Liver (tissue), 9 donors: ENCODE data around the gene SDF2. TPM values are rescaled to one million over a fixed set of nuclear protein-coding genes. Genes with fewer than 3 reads are reported as not detected.

Experiments used
- DNase-seq: peaks from one replicate; pipeline ENCODE4 v3.0.0-alpha.2; 2017; ENCODE audit warnings: low spot score
- H3K27ac ChIP-seq, 2 donors: one replicate each; pipeline ENCODE4 v1.7.0; 2013; ENCODE audit warnings: inconsistent platforms in 2 of 2, low read length in 2 of 2, control low read depth in 1 of 2, low read depth in 1 of 2, mild to moderate bottlenecking in 1 of 2
- H3K27me3 ChIP-seq, 4 donors: one replicate each; pipeline versions ENCODE4 v1.6.1 to v1.7.0; 2013; ENCODE audit warnings: low read length in 3 of 4, inconsistent platforms in 1 of 4, mild to moderate bottlenecking in 1 of 4, moderate library complexity in 1 of 4; ENCODE audit not compliant: control insufficient read depth in 4 of 4, insufficient read depth in 4 of 4
- H3K36me3 ChIP-seq, 4 donors: one replicate each; pipeline versions ENCODE4 v1.6.1 to v1.7.0; 2013; ENCODE audit warnings: low read length in 3 of 4, mild to moderate bottlenecking in 3 of 4, low read depth in 1 of 4, moderate library complexity in 1 of 4; ENCODE audit not compliant: control insufficient read depth in 4 of 4, insufficient read depth in 3 of 4
- H3K4me1 ChIP-seq, 4 donors: one replicate each; pipeline versions ENCODE4 v1.6.1 to v1.7.0; 2013; ENCODE audit warnings: low read length in 3 of 4, mild to moderate bottlenecking in 3 of 4, moderate library complexity in 1 of 4; ENCODE audit not compliant: control insufficient read depth in 4 of 4, insufficient read depth in 4 of 4
- H3K4me3 ChIP-seq, 3 donors: one replicate each; pipeline versions ENCODE4 v1.6.1 to v1.7.0; 2013; ENCODE audit warnings: low read length in 3 of 3, control low read depth in 1 of 3, low read depth in 1 of 3, mild to moderate bottlenecking in 1 of 3
- H3K9ac ChIP-seq, 2 donors: one replicate each; pipeline ENCODE4 v1.7.0; 2013; ENCODE audit warnings: low read length in 2 of 2, mild to moderate bottlenecking in 2 of 2, moderate library complexity in 2 of 2, control low read depth in 1 of 2, low read depth in 1 of 2
- H3K9me3 ChIP-seq, 4 donors: one replicate each; pipeline versions ENCODE4 v1.6.1 to v1.7.0; 2013; ENCODE audit warnings: low read length in 3 of 4; ENCODE audit not compliant: control insufficient read depth in 4 of 4
- ATF3 ChIP-seq: IDR thresholded peaks from 2 replicates; pipeline ENCODE4 v1.6.1; 2016; ENCODE audit warnings: antibody characterized with exemption
- EGR1 ChIP-seq, 2 donors: IDR thresholded peaks; 2 replicates each; pipeline ENCODE4 v1.6.1; 2016 to 2018; ENCODE audit warnings: antibody characterized with exemption in 2 of 2, low read depth in 2 of 2
- FOXA1 ChIP-seq: IDR thresholded peaks from 2 replicates; pipeline ENCODE4 v1.6.1; 2016; ENCODE audit warnings: antibody characterized with exemption
- FOXA2 ChIP-seq: IDR thresholded peaks from 2 replicates; pipeline ENCODE4 v1.6.1; 2016; ENCODE audit warnings: antibody characterized with exemption
- HNF4A ChIP-seq, 2 donors: conservative IDR thresholded peaks; 2 replicates each; pipeline ENCODE4 v1.6.1; 2016; ENCODE audit warnings: antibody characterized with exemption in 2 of 2, mild to moderate bottlenecking in 2 of 2
- HNF4G ChIP-seq: IDR thresholded peaks from 2 replicates; pipeline ENCODE4 v1.6.1; 2016; ENCODE audit warnings: antibody characterized with exemption
- JUND ChIP-seq, 2 donors: IDR thresholded peaks; 2 replicates each; pipeline ENCODE4 v1.6.1; 2016; ENCODE audit warnings: antibody characterized with exemption in 2 of 2
- RAD21 ChIP-seq, 2 donors: IDR thresholded peaks; 2 replicates each; pipeline ENCODE4 v1.6.1; 2016; ENCODE audit warnings: antibody characterized with exemption in 2 of 2, mild to moderate bottlenecking in 2 of 2
- RXRA ChIP-seq, 2 donors: IDR thresholded peaks; 2 replicates each; pipeline ENCODE4 v1.6.1; 2017 to 2018; ENCODE audit warnings: antibody characterized with exemption in 2 of 2, mild to moderate bottlenecking in 1 of 2
- SP1 ChIP-seq: IDR thresholded peaks from 2 replicates; pipeline ENCODE4 v1.6.1; 2018; ENCODE audit warnings: antibody characterized with exemption, mild to moderate bottlenecking
- TAF1 ChIP-seq: conservative IDR thresholded peaks from 2 replicates; pipeline ENCODE4 v1.6.1; 2016; ENCODE audit warnings: antibody characterized with exemption, mild to moderate bottlenecking
- YY1 ChIP-seq: IDR thresholded peaks from 2 replicates; pipeline ENCODE4 v1.6.1; 2016; ENCODE audit warnings: antibody characterized with exemption, mild to moderate bottlenecking
- whole genome bisulfite sequencing: extraction: QIAGEN DNeasy Blood & Tissue Kit; methylation state at CpG from one replicate; pipeline ENCODE4 v1.1.7; 2013; 5-methylcytosine and 5-hydroxymethylcytosine counted together
- polyA plus RNA-seq, 2 donors: library from polyadenylated mRNA; stranded (reverse) in 1 of 2; unstranded in 1 of 2; fragments of 200-250 nt in 1 of 2; fragments of >200 nt in 1 of 2; fragmentation: Nextera tagmentation in 1 of 2; extraction: Ambion mirVana in 1 of 2; gene quantifications; one replicate each; pipeline versions ENCODE4 v1.2.1 to v1.2.3, GENCODE V29; 2013 to 2015
- total RNA-seq, 2 donors: library from RNA; depleted of rRNA; stranded (reverse); fragments of >200 nt; gene quantifications; one replicate each; pipeline ENCODE4 v1.2.3, GENCODE V29; 2014
- TF ChIP-seq, protein P1 (sequence below): IDR thresholded peaks from 2 replicates; pipeline ENCODE4 v1.6.1; 2016; ENCODE audit warnings: antibody characterized with exemption, mild to moderate bottlenecking
- TF ChIP-seq, protein P2 (sequence below): IDR thresholded peaks from 2 replicates; pipeline ENCODE4 v1.6.1; 2016; ENCODE audit warnings: antibody characterized with exemption
- TF ChIP-seq, protein P3 (sequence below): IDR thresholded peaks from 2 replicates; pipeline ENCODE4 v1.6.1; 2016; ENCODE audit warnings: antibody characterized with exemption
- donor health status: healthy.
- donor health status: healthy.
- donor health status: healthy.
- donor health status: healthy.
- donor health status: healthy.

SDF2 gene
- total and polyA plus RNA-seq, 4 donors, result 24.1 to 38.9 (median 28.0) TPM

GRCh38 chr17:28648698-28649097 lies 13.0 kb downstream of the SDF2 start:
- Histone ChIP-seq H3K9me3 (no peaks in the 10 kb centered on the region), H3K36me3 (peaks cover 5 to 28% (median 13%) of the 10 kb centered on the region in 4 donors), H3K9ac (no peak overlapping the region), H3K4me1 (peaks cover 0 to 29% (median 20%) of the 10 kb centered on the region in 4 donors), H3K27me3 (no peaks in the 10 kb centered on the region), H3K4me3 (no peak overlapping the region), H3K27ac (no peak overlapping the region)
- WGBS, result 95% methylated on average over 2 of the region's 2 CpGs
- TF ChIP-seq, protein P1, sequence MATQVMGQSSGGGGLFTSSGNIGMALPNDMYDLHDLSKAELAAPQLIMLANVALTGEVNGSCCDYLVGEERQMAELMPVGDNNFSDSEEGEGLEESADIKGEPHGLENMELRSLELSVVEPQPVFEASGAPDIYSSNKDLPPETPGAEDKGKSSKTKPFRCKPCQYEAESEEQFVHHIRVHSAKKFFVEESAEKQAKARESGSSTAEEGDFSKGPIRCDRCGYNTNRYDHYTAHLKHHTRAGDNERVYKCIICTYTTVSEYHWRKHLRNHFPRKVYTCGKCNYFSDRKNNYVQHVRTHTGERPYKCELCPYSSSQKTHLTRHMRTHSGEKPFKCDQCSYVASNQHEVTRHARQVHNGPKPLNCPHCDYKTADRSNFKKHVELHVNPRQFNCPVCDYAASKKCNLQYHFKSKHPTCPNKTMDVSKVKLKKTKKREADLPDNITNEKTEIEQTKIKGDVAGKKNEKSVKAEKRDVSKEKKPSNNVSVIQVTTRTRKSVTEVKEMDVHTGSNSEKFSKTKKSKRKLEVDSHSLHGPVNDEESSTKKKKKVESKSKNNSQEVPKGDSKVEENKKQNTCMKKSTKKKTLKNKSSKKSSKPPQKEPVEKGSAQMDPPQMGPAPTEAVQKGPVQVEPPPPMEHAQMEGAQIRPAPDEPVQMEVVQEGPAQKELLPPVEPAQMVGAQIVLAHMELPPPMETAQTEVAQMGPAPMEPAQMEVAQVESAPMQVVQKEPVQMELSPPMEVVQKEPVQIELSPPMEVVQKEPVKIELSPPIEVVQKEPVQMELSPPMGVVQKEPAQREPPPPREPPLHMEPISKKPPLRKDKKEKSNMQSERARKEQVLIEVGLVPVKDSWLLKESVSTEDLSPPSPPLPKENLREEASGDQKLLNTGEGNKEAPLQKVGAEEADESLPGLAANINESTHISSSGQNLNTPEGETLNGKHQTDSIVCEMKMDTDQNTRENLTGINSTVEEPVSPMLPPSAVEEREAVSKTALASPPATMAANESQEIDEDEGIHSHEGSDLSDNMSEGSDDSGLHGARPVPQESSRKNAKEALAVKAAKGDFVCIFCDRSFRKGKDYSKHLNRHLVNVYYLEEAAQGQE, result no peak
- TF ChIP-seq, protein P2, sequence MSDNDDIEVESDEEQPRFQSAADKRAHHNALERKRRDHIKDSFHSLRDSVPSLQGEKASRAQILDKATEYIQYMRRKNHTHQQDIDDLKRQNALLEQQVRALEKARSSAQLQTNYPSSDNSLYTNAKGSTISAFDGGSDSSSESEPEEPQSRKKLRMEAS, result no peak
- TF ChIP-seq, protein P3, sequence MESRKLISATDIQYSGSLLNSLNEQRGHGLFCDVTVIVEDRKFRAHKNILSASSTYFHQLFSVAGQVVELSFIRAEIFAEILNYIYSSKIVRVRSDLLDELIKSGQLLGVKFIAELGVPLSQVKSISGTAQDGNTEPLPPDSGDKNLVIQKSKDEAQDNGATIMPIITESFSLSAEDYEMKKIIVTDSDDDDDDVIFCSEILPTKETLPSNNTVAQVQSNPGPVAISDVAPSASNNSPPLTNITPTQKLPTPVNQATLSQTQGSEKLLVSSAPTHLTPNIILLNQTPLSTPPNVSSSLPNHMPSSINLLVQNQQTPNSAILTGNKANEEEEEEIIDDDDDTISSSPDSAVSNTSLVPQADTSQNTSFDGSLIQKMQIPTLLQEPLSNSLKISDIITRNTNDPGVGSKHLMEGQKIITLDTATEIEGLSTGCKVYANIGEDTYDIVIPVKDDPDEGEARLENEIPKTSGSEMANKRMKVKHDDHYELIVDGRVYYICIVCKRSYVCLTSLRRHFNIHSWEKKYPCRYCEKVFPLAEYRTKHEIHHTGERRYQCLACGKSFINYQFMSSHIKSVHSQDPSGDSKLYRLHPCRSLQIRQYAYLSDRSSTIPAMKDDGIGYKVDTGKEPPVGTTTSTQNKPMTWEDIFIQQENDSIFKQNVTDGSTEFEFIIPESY, result no peak
- TF ChIP-seq FOXA2 (no peak), RXRA (IDR thresholded peaks at IDR 0.05) (no peak), RAD21 (IDR thresholded peaks at IDR 0.05) (no peak), SP1 (no peak), YY1 (no peak), ATF3 (no peak), FOXA1 (no peak)
- DNase-seq, result no peak

GRCh38 chr17:28646039-28646754 lies 15.5 kb downstream of the SDF2 start:
- Histone ChIP-seq H3K27me3 (no peaks in the 10 kb centered on the region), H3K36me3 (peaks cover 7 to 24% (median 13%) of the 10 kb centered on the region in 4 donors), H3K4me3 (peak overlapping the region in 2 of 3 donors; percentile 12 to 24), H3K27ac (peak overlapping the region; percentile 73 to 92), H3K9me3 (no peaks in the 10 kb centered on the region), H3K9ac (peak overlapping the region; percentile 1 to 79), H3K4me1 (peaks cover 2 to 45% (median 33%) of the 10 kb centered on the region in 4 donors)
- WGBS, result 56% methylated on average over 12 of the region's 12 CpGs
- no peak for DNase-seq
- TF ChIP-seq, protein P2, result no peak
- no peak for TF ChIP-seq SP1
- TF ChIP-seq RXRA (IDR thresholded peaks at IDR 0.05), result no peak
- TF ChIP-seq, protein P3, result no peak
- TF ChIP-seq TAF1, result no peak
- no peak for TF ChIP-seq HNF4G
- TF ChIP-seq HNF4A (conservative IDR thresholded peaks at IDR 0.05), result no peak
- TF ChIP-seq RAD21 (IDR thresholded peaks at IDR 0.05), result no peak
- TF ChIP-seq, protein P1, result no peak
- no peak for TF ChIP-seq FOXA1
- no peak for TF ChIP-seq JUND (IDR thresholded peaks at IDR 0.05)
- no peak for TF ChIP-seq ATF3
- no peak for TF ChIP-seq EGR1 (IDR thresholded peaks at IDR 0.05; ENCODE audit: low read depth in 2 of 2)
